GM12878 (cell line): ENCODE measurements around the gene CDC42BPB.
A peak's percentile ranks its signal among the peaks of the same experiment; 100 is the strongest.

Source experiments
- BACH1 ChIP-seq: fragments of 450-650 bp; IDR thresholded peaks from 2 replicates; pipeline ENCODE4 v1.6.1; 2017; ENCODE audit warnings: mild to moderate bottlenecking, borderline replicate concordance
- CEBPB ChIP-seq, 2 experiments: fragments of 150-350 bp in 1 of 2; IDR thresholded peaks; 2 replicates each; pipeline ENCODE4 v1.6.1; 2012 to 2014; ENCODE audit warnings: low read depth in 2 of 2, low read length in 2 of 2, borderline replicate concordance in 1 of 2, inconsistent platforms in 1 of 2
- CTCF ChIP-seq, 3 experiments: IDR thresholded peaks in 2 of 3; conservative IDR thresholded peaks in 1 of 3; 2 replicates each; pipeline ENCODE4 v1.5.1; 2011; ENCODE audit warnings: low read depth in 3 of 3, low read length in 3 of 3, mild to moderate bottlenecking in 3 of 3, control low read depth in 2 of 3, moderate library complexity in 2 of 3, inconsistent platforms in 1 of 3, mixed read lengths in 1 of 3; ENCODE audit not compliant: control insufficient read depth in 2 of 3, insufficient read depth in 1 of 3; ENCODE audit errors: extremely low read depth in 1 of 3
- EZH2 ChIP-seq: IDR thresholded peaks from 2 replicates; pipeline ENCODE4 v1.6.1; 2012; ENCODE audit warnings: low read depth, mild to moderate bottlenecking, control low read depth, inconsistent platforms, low read length, borderline replicate concordance; ENCODE audit not compliant: control insufficient read depth
- GABPA ChIP-seq: IDR thresholded peaks from 2 replicates; pipeline ENCODE4 v1.6.1; 2014; ENCODE audit warnings: antibody characterized with exemption, low read depth, mild to moderate bottlenecking, inconsistent platforms
- MXI1 ChIP-seq: fragments of 150-350 bp; IDR thresholded peaks from 2 replicates; pipeline ENCODE4 v1.6.1; 2011; ENCODE audit warnings: low read depth, mild to moderate bottlenecking, inconsistent platforms, low read length, improper control_type of control experiment
- NFYB ChIP-seq: IDR thresholded peaks from 2 replicates; pipeline ENCODE4 v1.6.1; 2011; ENCODE audit warnings: low read depth, mild to moderate bottlenecking, low read length, improper control_type of control experiment, moderate library complexity; ENCODE audit not compliant: insufficient read depth
- POLR2A ChIP-seq: IDR thresholded peaks from 2 replicates; pipeline ENCODE4 v1.6.1; 2011; ENCODE audit warnings: low read depth, mild to moderate bottlenecking, low read length
- POLR2AphosphoS2 ChIP-seq: IDR thresholded peaks from 2 replicates; pipeline ENCODE4 v1.6.1; 2011; ENCODE audit warnings: low read depth, mild to moderate bottlenecking, low read length, improper control_type of control experiment, moderate library complexity
- RAD21 ChIP-seq: IDR thresholded peaks from 2 replicates; pipeline ENCODE4 v1.6.1; 2011; ENCODE audit warnings: mild to moderate bottlenecking, low read depth, low read length, moderate library complexity; ENCODE audit not compliant: insufficient read depth
- REST ChIP-seq: IDR thresholded peaks from 2 replicates; pipeline ENCODE4 v1.6.1; 2012; ENCODE audit warnings: mild to moderate bottlenecking, low read depth, low read length
- SUZ12 ChIP-seq: fragments of 200-600 bp; sonication (generic); IDR thresholded peaks from one replicate; pipeline ENCODE4 v1.6.1; 2018; ENCODE audit warnings: antibody characterized with exemption, mild to moderate bottlenecking; ENCODE audit not compliant: unreplicated experiment
- ZZZ3 ChIP-seq: IDR thresholded peaks from 2 replicates; pipeline ENCODE4 v1.6.1; 2011; ENCODE audit warnings: low read depth; ENCODE audit not compliant: control insufficient read depth, insufficient read length

GRCh38 chr14:102907303-102907844 is 150.0 kb downstream of the CDC42BPB start:
- TF ChIP-seq CTCF (IDR thresholded peaks at IDR 0.05 in 2 of 3, conservative IDR thresholded peaks at IDR 0.05 in 1 of 3; ENCODE audit: control insufficient read depth in 2 of 3, extremely low read depth in 1 of 3, insufficient read depth in 1 of 3, low read depth in 3 of 3, low read length in 3 of 3) (no peak), POLR2A (peak; percentile 61; the same call in 1 of the 2 replicates), EZH2 (no peak), REST (no peak), ZZZ3 (no peak), RAD21 (no peak), POLR2AphosphoS2 (no peak), SUZ12 (no peak), BACH1 (no peak), CEBPB (IDR thresholded peaks at IDR 0.05; ENCODE audit: borderline replicate concordance in 1 of 2, low read depth in 2 of 2, low read length in 2 of 2) (no peak), MXI1 (no peak), NFYB (no peak), GABPA (no peak)
